T-helper 1 cell treated with Interleukin-12 subunit alpha and Interleukin-12 subunit beta and Interleukin-4 antibody, amounts not matched to agents 30 ng/mL and 1 ng/mL, for 36 hours (primary cell): ENCODE data around the gene RSPH10B2. TPM values are rescaled to one million over a fixed set of nuclear protein-coding genes. Genes with fewer than 3 reads are reported as not detected.
"Not testable (repeated sequence)": the region's sequence is repeated elsewhere in the genome, so short reads cannot be mapped to it uniquely, and the experiment has no call there.

Source experiments
- intact Hi-C: fragments of 100-400 bp; cut with micrococcal nuclease; formaldehyde crosslinking; loops from one replicate; pipeline ENCODE4 v1.15.1; 2024
- total RNA-seq: library from RNA; stranded (reverse); gene quantifications from 2 replicates; pipeline ENCODE4 v1.2.3, GENCODE V29; 2022

Gene RSPH10B2
- 0.42 and 0.66 TPM in 2 replicates for total RNA-seq

DNA sequence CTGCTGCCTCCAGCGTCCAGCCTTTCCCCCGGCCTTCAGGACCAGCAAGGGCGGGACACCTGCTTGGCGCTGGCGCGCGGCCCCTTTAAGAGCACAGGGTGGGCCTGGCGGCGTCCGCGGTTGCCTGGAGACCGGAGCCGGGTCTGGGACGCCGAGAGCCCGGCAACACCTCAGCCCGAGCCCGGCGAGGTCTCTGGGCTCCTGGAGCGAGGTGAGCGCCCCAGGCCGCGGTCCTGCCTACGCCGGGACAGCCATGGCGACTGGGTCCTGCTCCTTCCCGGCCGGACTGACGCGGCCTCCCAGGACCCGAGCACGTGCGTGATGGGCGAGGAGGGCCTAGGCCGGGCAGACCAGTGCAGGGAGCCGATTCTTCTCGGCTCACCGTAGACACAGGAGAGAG, at the start of gene RSPH10B2:
Gene RSPH10B2, plus strand, starts transcription at position 140 of the 400 bp plus-strand sequence. CDS start 3,575 bp downstream, outside the sequence.
- intact Hi-C loops = not testable (repeated sequence)

GRCh38 chr7:6705959-6706665, 47.8 kb upstream of the RSPH10B2 start:
- intact Hi-C loops = loop anchor here (1.0 to 10.0 kb wide), 6 partner anchors 13 to 935 kb away; partner anchors contain the start of genes ZDHHC4 and ZNF316

DNA sequence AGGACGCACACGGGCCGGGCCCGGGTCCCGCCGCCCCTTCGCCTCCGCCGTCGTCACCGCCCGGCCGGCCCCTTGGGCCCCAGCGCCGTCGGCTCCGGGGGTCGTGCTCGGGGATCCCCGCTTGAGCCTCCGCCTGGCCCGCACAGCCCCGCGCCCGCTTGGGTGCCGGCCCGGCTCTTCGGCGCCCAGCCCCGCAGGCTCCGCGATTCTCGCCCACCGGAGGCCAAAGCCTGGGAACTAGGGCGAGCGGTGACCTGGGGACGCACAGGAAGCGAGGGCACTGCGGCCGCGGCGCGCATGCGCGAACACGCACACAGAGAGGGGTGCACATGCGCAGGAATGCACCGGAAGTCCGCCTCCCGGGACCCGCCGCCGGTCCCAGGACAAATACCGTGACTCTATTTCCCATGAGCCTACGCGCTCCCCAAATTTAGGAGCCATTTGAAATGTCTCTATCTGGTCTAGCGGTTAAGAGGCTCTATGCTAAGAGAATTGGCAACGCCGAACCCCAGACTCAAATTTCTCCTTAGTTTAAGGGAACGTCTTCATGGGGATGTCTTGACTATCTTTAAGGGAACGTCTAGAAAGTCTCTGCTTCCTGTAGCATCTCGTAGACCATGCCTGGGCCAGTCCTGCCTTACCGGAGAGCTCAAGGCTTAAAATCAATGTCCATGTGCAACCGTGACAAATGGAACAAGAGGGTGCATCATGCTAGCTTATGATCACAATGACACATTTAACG, 47.1 kb upstream of the RSPH10B2 start, which contains the start of gene ZNF12:
Gene ZNF12, minus strand, starts transcription at position 282 of the 742 bp plus-strand sequence. CDS start 1,774 bp downstream, outside the sequence.
- intact Hi-C loops = loop anchor here (1.0 to 10.0 kb wide), 9 partner anchors 14 to 934 kb away; partner anchors contain the start of genes CCZ1B, INTS15, ZDHHC4 and ZNF316

DNA sequence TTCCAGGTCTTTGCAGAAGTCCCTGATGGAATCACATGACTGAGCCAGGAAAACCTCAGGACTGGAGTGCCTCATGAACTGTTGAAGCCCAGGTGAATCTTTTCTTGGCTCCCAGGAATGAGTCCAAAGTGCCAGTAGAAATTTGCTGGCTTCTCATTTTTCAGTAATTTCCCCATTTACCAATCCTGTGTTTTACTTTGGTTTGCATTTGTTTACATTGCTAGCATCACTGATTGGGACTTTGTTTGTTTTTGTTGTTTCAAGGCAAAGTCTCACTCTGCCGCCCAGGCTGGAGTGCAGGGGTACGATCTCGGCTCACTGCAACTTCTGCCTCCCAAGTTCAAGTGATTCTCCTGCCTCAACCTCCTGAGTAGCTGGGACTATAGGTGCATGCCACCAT, 45.6 kb upstream of the RSPH10B2 start:
- intact Hi-C loops = loop anchor here (5.0 to 10.0 kb wide), 2 partner anchors 446 to 549 kb away; no protein-coding TSS in a partner anchor

DNA sequence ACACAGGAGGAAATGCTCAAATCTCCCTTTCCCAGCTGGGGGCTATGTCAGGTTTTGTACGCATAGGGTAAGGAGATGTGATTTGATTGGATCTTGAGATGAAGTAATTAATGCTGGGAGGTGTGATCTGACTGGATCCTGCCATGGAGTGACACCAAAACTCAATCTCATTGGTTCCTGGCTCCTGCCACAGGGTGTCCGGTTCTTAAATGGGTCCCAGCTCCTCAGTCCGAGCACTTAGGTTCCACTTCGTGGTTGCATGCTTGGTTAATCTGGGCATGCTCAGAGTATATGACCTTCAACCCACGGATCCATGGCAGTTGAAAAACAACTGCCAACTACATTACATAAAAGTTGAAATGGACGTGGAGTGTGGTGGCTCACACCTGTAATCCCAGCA, 44.1 kb upstream of the RSPH10B2 start:
- intact Hi-C loops = loop anchor here (5.0 to 10.0 kb wide), 2 partner anchors 445 to 547 kb away; no protein-coding TSS in a partner anchor

- intact Hi-C loops = no loop called here
Measured at GRCh38 chr7:6714360-6714759, 39.5 kb upstream of the RSPH10B2 start.

DNA sequence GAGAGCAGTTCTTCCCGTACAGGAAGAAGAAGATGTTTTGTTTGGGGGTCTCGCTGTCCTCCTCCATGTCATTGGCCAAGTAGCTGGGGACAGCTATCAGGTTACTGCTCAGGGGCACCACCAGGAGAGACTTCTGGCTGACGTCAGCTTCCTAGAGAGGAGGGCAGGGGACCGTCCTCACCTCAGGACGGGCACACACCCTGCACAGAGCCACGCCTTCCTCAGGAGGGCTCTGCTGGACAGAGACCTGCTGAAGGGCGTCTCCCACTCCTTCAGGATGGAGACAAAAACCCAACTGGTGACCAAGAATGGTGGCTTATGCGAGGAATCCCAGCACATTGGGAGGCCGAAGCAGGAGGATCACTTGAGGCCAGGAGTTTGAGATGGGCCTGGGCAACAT, 38.0 kb upstream of the RSPH10B2 start:
- intact Hi-C loops = not testable (repeated sequence)

GRCh38 chr7:6718124-6718523, 35.8 kb upstream of the RSPH10B2 start:
- intact Hi-C loops = no loop called here

DNA sequence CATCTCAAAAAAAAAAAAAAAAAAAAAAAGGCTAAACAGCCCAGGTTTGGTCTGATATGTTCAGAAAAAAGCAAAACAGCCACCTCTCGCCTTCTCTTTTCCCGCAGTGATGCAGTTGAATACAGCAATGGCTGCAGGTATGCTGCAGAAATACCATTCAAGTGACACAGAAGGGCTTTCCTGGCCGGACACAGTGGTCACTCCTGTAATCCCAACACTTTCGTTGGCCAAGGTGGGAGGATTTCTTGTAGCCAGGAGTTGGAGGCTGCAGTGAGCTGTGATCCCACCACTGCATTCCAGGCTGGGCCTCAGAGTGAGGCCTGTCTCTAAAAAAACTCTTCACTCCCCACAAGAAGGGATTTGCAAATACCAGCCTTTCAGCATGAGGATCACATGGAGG, 29.6 kb upstream of the RSPH10B2 start:
- intact Hi-C loops = not testable (repeated sequence)

GRCh38 chr7:6725003-6725402, 28.9 kb upstream of the RSPH10B2 start:
- intact Hi-C loops = loop anchor here (5.0 kb wide), 2 partner anchors 102 to 148 kb away; partner anchors contain the start of genes CCZ1B and ZDHHC4

DNA sequence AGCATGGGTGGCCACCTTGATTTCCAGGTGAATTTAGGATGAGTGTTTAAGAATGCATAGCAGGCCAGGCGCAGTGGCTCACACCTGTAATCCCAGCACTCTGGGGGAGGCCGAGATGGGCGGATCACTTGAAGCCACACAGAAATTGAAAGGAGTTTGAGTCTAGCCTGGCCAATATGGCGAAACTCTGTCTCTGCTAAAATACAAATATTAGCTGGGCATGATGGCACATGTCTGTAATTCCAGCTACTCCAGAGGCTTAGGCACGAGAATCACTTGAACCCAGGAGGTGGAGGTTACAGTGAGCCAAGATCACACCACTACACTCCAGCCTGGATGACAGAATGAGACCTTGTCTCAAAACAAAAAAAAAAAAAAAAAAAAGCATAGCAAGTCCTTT, 27.6 kb upstream of the RSPH10B2 start:
- intact Hi-C loops = loop anchor here (5.0 kb wide), 2 partner anchors 101 to 149 kb away; partner anchors contain the start of genes CCZ1B and ZDHHC4

GRCh38 chr7:6727663-6728062, 26.2 kb upstream of the RSPH10B2 start:
- intact Hi-C loops = loop anchor here (5.0 kb wide), 2 partner anchors 100 to 150 kb away; partner anchors contain the start of genes CCZ1B and ZDHHC4

GRCh38 chr7:6728893-6729491, 24.9 kb upstream of the RSPH10B2 start:
- intact Hi-C loops = loop anchor here (1.0 to 5.0 kb wide), 5 partner anchors 22 to 152 kb away; partner anchors contain the start of genes CCZ1B, INTS15 and ZDHHC4

DNA sequence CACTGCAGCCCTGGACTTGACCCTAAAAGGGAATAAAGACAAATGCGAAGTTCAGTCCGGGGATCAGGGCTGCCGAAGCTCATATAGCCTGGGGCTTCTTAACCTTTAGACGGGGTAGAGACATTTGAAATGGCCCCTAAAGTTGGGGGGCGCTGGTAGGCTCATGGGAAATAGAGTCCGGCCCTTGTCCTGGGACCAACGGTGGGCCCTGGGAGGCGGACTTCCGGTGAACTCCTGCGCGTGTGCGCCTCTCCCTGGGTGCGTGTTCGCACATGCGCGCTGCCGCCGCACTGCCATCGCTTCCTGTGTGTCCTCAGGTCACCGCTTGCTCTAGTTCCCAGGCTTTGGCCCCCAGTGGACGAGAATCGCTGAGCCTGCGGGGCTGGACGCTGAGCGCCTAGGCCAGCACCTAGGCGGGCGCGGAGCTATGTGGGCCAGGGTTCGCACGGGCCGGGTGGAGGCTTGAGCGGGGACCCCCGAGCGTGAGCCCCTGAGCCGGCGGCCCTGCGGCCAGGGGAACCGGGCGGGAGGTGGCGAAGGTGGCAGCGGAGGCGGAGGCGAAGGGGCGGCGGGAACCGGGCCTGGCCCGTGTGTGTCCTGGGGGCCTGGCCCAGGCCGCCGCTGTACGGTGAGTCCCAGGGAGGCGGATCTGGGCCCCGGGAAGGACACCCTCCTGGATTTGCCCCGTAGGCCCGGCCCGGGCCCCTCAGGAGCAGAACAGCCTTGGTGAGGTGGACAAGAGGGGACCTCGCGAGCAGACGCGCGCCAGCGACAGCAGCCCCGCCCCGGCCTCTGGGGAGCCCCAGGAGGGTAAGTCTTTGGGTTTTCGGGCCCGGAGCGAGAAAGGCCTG, 24.2 kb upstream of the RSPH10B2 start:
- intact Hi-C loops = loop anchor here (1.0 to 5.0 kb wide), 5 partner anchors 22 to 152 kb away; partner anchors contain the start of genes CCZ1B, INTS15 and ZDHHC4

- intact Hi-C loops = no loop called here
Measured at GRCh38 chr7:6730343-6730633, 23.6 kb upstream of the RSPH10B2 start.

GRCh38 chr7:6738415-6738814, 15.5 kb upstream of the RSPH10B2 start:
- intact Hi-C loops = not testable (repeated sequence)

DNA sequence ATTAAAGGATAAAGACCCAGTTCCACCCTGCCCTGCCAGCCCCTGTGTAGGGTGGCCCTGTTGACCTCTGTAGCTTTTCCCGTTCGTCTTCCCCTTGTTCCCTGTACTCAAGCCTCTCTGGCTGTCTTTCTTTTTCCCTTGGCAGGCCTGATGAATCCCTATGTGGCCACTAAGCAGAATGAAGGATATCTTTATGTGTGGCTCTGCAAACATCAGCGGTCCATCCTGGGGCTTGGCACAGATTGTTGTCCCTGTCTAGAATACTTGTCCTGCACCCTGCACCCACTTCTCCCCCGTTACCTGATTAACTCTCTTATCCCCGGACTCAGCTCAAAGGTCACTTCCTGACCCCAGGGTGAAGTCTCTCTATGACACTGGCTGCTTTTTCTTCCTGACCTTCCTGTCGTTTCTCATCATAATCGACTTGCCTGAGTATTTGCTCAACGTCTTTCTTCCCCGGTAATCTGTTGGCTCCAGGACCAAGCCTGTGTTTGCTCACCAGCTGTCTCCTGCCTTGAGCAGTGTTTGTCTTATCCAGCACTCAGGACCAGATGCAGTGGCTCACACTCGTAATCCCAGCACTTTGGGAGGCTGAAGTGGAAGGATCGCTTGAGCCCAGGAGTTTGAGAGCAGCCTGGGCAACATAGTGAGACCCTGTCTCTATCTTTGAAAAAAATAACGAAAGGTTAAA, 9.3 kb upstream of the RSPH10B2 start:
- intact Hi-C loops = not testable (repeated sequence)

- intact Hi-C loops = not testable (repeated sequence)
Measured at GRCh38 chr7:6749335-6749734, 4.6 kb upstream of the RSPH10B2 start.

GRCh38 chr7:6750173-6750572, 3.7 kb upstream of the RSPH10B2 start:
- intact Hi-C loops = not testable (repeated sequence)

DNA sequence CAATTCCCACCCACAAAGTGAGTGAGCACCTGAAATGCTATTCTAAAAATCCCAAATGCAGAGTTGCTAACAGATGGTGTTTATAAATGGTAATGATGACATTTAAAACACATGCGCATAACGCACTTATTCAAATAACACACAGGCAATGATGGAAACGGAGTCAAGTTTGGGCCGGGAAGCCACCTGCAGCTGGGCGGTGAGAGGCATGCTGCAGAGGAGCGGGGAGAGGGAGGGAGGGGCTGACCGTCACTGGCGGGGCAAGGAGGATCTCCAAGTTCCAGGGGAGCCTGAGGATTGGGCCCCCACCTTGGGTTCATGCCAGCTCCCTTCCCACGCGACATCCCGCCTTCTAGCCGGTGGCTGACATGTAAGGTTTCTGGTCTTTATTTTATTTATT, 7.3 kb downstream of the RSPH10B2 start:
- intact Hi-C loops = not testable (repeated sequence)
